Skin epidermis (tissue), 12 donors: ENCODE results near the gene EPS15.
"Not testable (repeated sequence)": the region's sequence is repeated elsewhere in the genome, so short reads cannot be mapped to it uniquely, and the experiment has no call there.

Source experiments
- H3K27ac ChIP-seq, 21 experiments: fragments of 200-600 bp; sonication (generic) in 11 of 21; one replicate each; pipeline ENCODE4 v1.5.0; 2020; ENCODE audit warnings: mild to moderate bottlenecking in 3 of 21, inconsistent platforms in 2 of 21, moderate library complexity in 2 of 21
- H3K4me3 ChIP-seq, 7 experiments: fragments of 200-600 bp; sonication (generic) in 2 of 7; one replicate each; pipeline ENCODE4 v1.5.0; 2020; ENCODE audit warnings: inconsistent platforms in 2 of 7, mild to moderate bottlenecking in 2 of 7, moderate library complexity in 1 of 7

The EPS15 gene

DNA sequence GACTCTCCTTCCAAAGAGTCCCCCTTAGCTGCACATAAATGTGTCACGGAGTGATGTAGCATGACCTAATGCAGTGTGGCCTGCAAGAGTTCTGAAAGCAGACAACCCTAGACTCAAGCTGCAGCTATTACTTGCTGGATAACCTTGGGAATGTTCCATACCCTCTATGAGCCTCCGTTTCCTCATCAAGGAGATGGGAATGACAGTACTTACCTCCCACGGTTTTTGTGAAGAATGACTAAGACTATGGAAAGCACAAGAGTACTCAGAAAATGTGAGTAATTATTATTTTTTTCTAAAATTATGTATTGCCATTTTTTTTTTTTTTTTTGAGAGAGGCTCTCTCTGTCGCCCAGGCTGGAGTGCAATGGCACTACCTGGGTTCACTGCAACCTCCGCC is 191.7 kb downstream of the EPS15 start:
- Histone ChIP-seq H3K27ac (no peak overlapping the region), H3K4me3 (no peak overlapping the region)

DNA sequence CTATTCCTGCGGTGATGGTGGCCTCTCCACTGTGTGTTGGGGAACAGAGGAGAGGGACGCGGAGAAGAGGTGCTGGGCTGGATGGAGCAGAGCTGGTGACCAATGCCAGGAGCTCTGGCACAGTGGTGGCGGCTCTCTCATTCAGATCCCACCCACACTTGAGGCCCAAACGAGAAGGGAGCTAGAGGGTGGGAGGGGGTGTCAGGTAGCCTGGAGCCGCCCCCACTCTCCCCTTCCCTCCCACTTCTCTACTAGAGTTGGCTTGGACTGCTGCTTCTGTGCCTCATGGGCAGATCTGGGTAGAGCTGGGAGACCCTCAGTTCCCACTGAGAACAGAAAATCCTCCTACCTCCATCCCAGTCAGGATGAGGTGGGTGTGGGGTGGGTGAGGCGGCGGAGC is 192.2 kb downstream of the EPS15 start:
- H3K4me3 ChIP-seq: no peak overlapping the region
- no peak overlapping the region for H3K27ac ChIP-seq

- no peak overlapping the region for H3K27ac ChIP-seq
- H3K4me3 ChIP-seq: no peak overlapping the region
These were observed 192.9 kb downstream of the EPS15 start for GRCh38 chr1:51325878-51326755.

- Histone ChIP-seq H3K27ac (no peak overlapping the region), H3K4me3 (no peak overlapping the region)
These were observed 193.7 kb downstream of the EPS15 start for GRCh38 chr1:51325391-51325790.

- not testable (repeated sequence) for H3K4me3 ChIP-seq, H3K27ac ChIP-seq
These were observed 194.1 kb downstream of the EPS15 start for GRCh38 chr1:51325011-51325385.

GRCh38 chr1:51324251-51325010 is 194.6 kb downstream of the EPS15 start:
- Histone ChIP-seq H3K27ac (peak overlapping the region in 1 of 21 experiments; percentile 16), H3K4me3 (no peak overlapping the region)

DNA sequence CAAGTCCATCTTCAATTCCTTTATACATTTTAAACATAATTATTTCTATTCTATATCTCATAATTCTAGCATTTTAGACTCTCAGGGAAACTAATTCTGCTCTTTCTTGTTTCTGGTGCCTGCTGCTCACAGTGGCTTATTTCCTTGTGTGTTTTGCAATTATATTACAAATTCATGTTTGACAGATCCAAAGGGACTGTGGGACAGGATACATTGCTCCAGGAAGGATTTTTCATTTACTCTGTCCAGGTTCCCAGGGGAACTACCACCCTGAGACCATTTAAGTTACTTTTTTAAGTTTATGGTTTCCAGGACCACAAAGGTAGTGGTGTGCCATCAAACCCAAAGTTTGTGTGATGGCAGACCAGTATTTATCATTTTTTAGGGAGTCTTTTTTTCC is 195.3 kb downstream of the EPS15 start:
- H3K4me3 ChIP-seq: no peak overlapping the region
- H3K27ac ChIP-seq: peak overlapping the region in 1 of 21 experiments; percentile 16

GRCh38 chr1:51322417-51323101 is 196.5 kb downstream of the EPS15 start:
- no peak overlapping the region for H3K4me3 ChIP-seq
- no peak overlapping the region for H3K27ac ChIP-seq

- Histone ChIP-seq H3K27ac (no peak overlapping the region), H3K4me3 (no peak overlapping the region)
These were observed 197.2 kb downstream of the EPS15 start for GRCh38 chr1:51321924-51322280.

- H3K27ac ChIP-seq: no peak overlapping the region
- no peak overlapping the region for H3K4me3 ChIP-seq
These were observed 197.8 kb downstream of the EPS15 start for GRCh38 chr1:51320967-51321923.

DNA sequence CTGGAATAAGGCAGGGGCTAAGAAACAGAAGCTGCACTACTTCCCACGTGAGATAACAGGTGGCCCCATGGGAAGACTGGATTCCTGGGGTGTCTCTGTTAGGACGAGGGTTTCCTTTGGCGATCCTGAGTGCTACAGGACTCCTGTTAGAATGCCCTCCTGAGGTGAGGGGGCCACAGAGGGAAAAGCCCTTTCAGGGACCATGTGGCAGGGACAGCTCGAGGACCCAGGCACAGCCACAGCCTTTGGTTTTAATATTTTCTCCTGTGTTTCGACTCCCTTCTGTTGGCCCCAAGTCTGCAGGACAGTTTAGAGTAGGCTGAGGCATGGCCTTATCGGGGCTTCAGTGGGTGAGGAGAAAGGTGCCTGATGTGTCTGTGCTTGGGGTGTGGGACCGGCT is 201.3 kb downstream of the EPS15 start:
- H3K27ac ChIP-seq: no peak overlapping the region
- H3K4me3 ChIP-seq: no peak overlapping the region

DNA sequence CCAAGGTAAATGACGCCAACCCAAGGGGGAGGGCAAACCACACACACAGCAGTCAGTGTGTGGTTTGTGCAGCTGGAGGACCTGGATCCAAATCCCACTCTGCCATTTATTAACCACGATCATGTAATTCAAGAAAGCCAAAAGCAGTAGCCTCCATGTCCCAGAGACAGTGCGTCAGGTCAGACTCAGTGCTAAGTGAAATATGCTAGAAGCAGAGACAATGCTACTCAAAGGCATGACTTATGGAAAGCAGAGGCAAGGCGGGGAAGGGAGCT is 202.3 kb downstream of the EPS15 start:
- no peak overlapping the region for H3K27ac ChIP-seq

GRCh38 chr1:51316113-51316845 is 202.8 kb downstream of the EPS15 start:
- Histone ChIP-seq H3K4me3 (no peak overlapping the region), H3K27ac (peak overlapping the region in 1 of 21 experiments; percentile 83)

More for the DNA sequence above, 202.3 kb downstream of the EPS15 start:
- H3K4me3 ChIP-seq: no peak overlapping the region

- no peak overlapping the region for H3K4me3 ChIP-seq
- peak overlapping the region in 18 of 21 experiments; percentile 36 to 84 (median 72) for H3K27ac ChIP-seq
These were observed 204.1 kb downstream of the EPS15 start for GRCh38 chr1:51314974-51315373.

GRCh38 chr1:51313961-51314777 is 204.9 kb downstream of the EPS15 start:
- peak overlapping the region; percentile 14 to 84 (median 69) for H3K27ac ChIP-seq
- no peak overlapping the region for H3K4me3 ChIP-seq

GRCh38 chr1:51313268-51313852 is 205.7 kb downstream of the EPS15 start:
- Histone ChIP-seq H3K4me3 (no peak overlapping the region), H3K27ac (peak overlapping the region in 20 of 21 experiments; percentile 14 to 84 (median 66))

DNA sequence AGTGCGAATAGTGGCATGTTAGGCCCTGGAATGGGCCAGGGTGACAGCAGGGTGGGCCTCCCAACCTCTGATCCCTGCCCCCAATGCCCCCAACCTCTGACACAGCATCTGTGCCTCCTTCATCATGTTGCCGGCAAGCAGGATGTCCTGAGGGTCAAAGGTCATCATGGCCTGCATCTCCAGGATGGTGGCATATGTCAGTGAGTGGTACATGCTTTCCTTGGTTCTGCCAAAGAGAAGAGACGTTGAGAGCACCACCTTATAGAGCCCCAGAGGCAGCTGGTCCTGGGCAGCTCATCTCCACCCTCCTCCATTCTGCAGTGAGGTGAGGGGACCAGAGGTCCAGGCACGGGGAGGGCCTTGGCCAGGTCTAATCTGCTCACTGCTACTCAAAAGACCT is 206.3 kb downstream of the EPS15 start:
- peak overlapping the region in 2 of 21 experiments; percentile 7 to 63 for H3K27ac ChIP-seq
- no peak overlapping the region for H3K4me3 ChIP-seq

GRCh38 chr1:51311826-51312225 is 207.2 kb downstream of the EPS15 start:
- no peak overlapping the region for H3K27ac ChIP-seq
- no peak overlapping the region for H3K4me3 ChIP-seq
